ENCODE results near the gene AADAC. TPM values are rescaled to one million over a fixed set of nuclear protein-coding genes. Genes with fewer than 3 reads are reported as not detected.

Gene AADAC
- total RNA-seq, 4 donors from 2014 or later = not detected

DNA sequence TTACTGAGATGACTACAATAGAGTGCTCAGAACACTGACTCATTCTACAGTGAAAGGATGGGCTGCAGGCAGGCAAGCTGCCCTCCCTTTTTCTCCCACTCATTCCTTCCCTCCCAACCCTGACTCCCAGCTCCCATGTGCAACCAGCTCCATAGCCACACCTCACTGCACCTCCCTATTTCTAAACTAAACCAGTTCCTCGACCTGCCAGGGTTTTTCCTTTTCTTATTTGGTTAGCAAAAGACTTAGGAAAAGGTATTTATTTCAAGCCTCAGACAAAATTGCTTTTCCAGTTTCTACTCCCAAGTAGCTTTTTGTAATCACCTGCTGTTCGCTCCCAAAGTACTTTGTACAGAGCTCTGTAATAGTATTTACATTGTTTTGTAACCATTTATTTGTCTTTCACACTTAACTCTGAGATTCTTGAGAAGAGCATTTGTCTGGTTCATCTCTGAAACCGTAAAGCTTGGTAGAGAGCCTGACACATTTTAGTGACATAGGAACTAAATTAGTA, 2.2 kb downstream of the AADAC start:
- WGBS = 43% methylated on average over 3 of the region's 3 CpGs
- TF ChIP-seq POLR2AphosphoS5 (IDR thresholded peaks at IDR 0.05) = no peak
- TF ChIP-seq EP300 (IDR thresholded peaks at IDR 0.05) = no peak
- TF ChIP-seq POLR2A (IDR thresholded peaks at IDR 0.05; ENCODE audit: low read depth) = no peak
- TF ChIP-seq, protein P1, sequence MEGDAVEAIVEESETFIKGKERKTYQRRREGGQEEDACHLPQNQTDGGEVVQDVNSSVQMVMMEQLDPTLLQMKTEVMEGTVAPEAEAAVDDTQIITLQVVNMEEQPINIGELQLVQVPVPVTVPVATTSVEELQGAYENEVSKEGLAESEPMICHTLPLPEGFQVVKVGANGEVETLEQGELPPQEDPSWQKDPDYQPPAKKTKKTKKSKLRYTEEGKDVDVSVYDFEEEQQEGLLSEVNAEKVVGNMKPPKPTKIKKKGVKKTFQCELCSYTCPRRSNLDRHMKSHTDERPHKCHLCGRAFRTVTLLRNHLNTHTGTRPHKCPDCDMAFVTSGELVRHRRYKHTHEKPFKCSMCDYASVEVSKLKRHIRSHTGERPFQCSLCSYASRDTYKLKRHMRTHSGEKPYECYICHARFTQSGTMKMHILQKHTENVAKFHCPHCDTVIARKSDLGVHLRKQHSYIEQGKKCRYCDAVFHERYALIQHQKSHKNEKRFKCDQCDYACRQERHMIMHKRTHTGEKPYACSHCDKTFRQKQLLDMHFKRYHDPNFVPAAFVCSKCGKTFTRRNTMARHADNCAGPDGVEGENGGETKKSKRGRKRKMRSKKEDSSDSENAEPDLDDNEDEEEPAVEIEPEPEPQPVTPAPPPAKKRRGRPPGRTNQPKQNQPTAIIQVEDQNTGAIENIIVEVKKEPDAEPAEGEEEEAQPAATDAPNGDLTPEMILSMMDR (IDR thresholded peaks at IDR 0.05) = no peak
- intact Hi-C loops (cut with DNase I) = no loop called here
- no peaks in the 10 kb centered on the region for H3K27me3 ChIP-seq
- peaks cover 0 to 6% (median 0%) of the 10 kb centered on the region in 4 donors for H3K4me1 ChIP-seq
- no peak overlapping the region for H3K27ac ChIP-seq (replicated peaks in 1 of 4)
- H3K4me3 ChIP-seq = no peak overlapping the region
- no peaks in the 10 kb centered on the region for H3K9me3 ChIP-seq
- no peak for DNase-seq (ENCODE audit: extremely low spot score)
- no peaks in the 10 kb centered on the region for H3K36me3 ChIP-seq

DNA sequence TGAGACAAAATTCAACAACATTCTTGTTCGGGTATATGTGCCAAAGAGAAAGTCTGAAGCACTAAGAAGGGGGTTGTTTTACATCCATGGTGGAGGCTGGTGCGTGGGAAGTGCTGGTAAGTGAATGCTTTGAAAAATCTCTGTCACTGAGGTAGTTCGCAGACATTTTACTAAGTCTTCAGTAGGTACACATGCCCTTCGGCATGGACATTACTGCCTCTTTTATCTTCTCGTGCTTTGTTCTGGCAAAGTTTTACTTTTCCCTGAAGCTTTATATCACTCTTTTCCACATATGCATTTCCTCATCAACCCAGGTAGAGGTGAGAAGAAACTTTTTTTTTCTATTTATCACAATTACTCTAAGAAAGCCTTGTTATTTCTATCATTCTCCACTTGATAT, 3.6 kb downstream of the AADAC start:
- 94% methylated on average over 5 of the region's 5 CpGs for WGBS
- Histone ChIP-seq H3K27ac (replicated peaks in 1 of 4) (no peak overlapping the region), H3K4me3 (no peak overlapping the region), H3K27me3 (no peaks in the 10 kb centered on the region), H3K36me3 (no peaks in the 10 kb centered on the region), H3K9me3 (no peaks in the 10 kb centered on the region), H3K4me1 (peaks cover 0 to 6% (median 0%) of the 10 kb centered on the region in 4 donors)
- intact Hi-C loops (cut with DNase I) = no loop called here
- DNase-seq (ENCODE audit: extremely low spot score) = no peak
- TF ChIP-seq POLR2A (IDR thresholded peaks at IDR 0.05; ENCODE audit: low read depth) = no peak
- TF ChIP-seq POLR2AphosphoS5 (IDR thresholded peaks at IDR 0.05) = no peak
- TF ChIP-seq EP300 (IDR thresholded peaks at IDR 0.05) = no peak
- TF ChIP-seq, protein P1 (IDR thresholded peaks at IDR 0.05) = no peak

DNA sequence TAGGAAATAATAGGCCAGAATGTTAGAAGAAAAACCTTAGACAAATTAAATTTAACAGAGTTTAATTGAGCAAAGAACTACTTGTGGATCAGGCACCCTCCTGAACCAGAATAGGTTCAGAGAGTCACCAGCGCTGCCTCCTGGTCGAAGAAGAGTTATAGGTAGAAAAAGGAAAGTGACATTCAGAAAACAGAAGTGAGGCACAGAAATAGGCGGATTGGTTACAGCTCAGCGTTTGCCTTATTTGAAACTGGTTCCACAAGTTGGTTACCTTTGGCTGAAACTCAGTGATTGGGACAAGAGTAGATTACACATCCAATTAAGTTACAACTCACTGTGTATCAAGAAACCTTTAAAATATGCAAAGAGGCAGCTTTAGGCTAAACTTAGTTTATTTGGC, 4.4 kb downstream of the AADAC start:
- H3K27ac ChIP-seq (replicated peaks in 1 of 4) = no peak overlapping the region
- no peaks in the 10 kb centered on the region for H3K9me3 ChIP-seq
- intact Hi-C loops (cut with DNase I) = no loop called here
- WGBS = 94% methylated on average over 4 of the region's 4 CpGs
- H3K27me3 ChIP-seq = no peaks in the 10 kb centered on the region
- DNase-seq (ENCODE audit: extremely low spot score) = no peak
- peaks cover 0 to 6% (median 0%) of the 10 kb centered on the region in 4 donors for H3K4me1 ChIP-seq
- no peak overlapping the region for H3K4me3 ChIP-seq
- H3K36me3 ChIP-seq = no peaks in the 10 kb centered on the region
- TF ChIP-seq EP300 (IDR thresholded peaks at IDR 0.05) (no peak), POLR2A (IDR thresholded peaks at IDR 0.05; ENCODE audit: low read depth) (no peak), POLR2AphosphoS5 (IDR thresholded peaks at IDR 0.05) (no peak)
- TF ChIP-seq, protein P1 (IDR thresholded peaks at IDR 0.05) = no peak

DNA sequence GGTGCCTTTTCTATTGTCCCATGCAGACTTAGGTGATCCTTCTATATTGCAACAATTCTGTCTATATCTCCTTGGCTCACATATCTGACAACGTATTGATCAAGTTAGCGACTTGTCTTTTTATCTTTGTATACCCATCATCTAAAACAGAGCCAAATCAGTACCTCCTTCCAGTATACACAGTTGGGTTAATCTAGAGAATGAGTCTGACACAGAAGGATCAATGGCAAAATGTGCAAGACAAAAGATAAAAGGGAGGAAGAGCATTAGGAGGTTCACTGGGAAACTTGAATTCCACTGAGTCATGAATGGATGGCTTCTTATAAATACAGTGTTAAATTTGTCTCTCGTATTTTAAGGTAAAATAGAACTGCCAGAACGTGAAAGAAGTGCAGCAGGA, 6.0 kb downstream of the AADAC start:
- 77% methylated on average over 4 of the region's 4 CpGs for WGBS
- H3K27ac ChIP-seq (replicated peaks in 1 of 4) = no peak overlapping the region
- intact Hi-C loops (cut with DNase I) = no loop called here
- no peak for DNase-seq (ENCODE audit: extremely low spot score)
- H3K36me3 ChIP-seq = no peaks in the 10 kb centered on the region
- H3K4me3 ChIP-seq = no peak overlapping the region
- H3K27me3 ChIP-seq = no peaks in the 10 kb centered on the region
- H3K9me3 ChIP-seq = no peaks in the 10 kb centered on the region
- TF ChIP-seq EP300 (IDR thresholded peaks at IDR 0.05) (no peak), POLR2A (IDR thresholded peaks at IDR 0.05; ENCODE audit: low read depth) (no peak), POLR2AphosphoS5 (IDR thresholded peaks at IDR 0.05) (no peak)
- TF ChIP-seq, protein P1 (IDR thresholded peaks at IDR 0.05) = no peak
- peaks cover 0 to 6% (median 0%) of the 10 kb centered on the region in 4 donors for H3K4me1 ChIP-seq

DNA sequence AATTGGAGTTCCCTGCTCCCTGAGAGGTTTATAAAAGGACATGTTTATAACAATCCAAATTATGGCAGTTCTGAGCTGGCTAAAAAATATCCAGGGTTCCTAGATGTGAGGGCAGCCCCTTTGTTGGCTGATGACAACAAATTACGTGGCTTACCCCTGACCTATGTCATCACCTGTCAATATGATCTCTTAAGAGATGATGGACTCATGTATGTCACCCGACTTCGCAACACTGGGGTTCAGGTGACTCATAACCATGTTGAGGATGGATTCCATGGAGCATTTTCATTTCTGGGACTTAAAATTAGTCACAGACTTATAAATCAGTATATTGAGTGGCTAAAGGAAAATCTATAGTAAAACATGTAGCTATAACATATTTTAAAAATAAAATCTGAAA, 13.9 kb downstream of the AADAC start:
- WGBS = 81% methylated on average over 3 of the region's 3 CpGs
- H3K36me3 ChIP-seq = no peaks in the 10 kb centered on the region
- no peak overlapping the region for H3K4me3 ChIP-seq
- H3K4me1 ChIP-seq = no peaks in the 10 kb centered on the region
- intact Hi-C loops (cut with DNase I) = no loop called here
- H3K27ac ChIP-seq (replicated peaks in 1 of 4) = no peak overlapping the region
- H3K27me3 ChIP-seq = no peaks in the 10 kb centered on the region
- no peak for TF ChIP-seq POLR2A (IDR thresholded peaks at IDR 0.05; ENCODE audit: low read depth)
- TF ChIP-seq, protein P1 (IDR thresholded peaks at IDR 0.05) = no peak
- no peak for TF ChIP-seq POLR2AphosphoS5 (IDR thresholded peaks at IDR 0.05)
- no peak for TF ChIP-seq EP300 (IDR thresholded peaks at IDR 0.05)
- peaks cover 0 to 4% (median 0%) of the 10 kb centered on the region in 4 donors for H3K9me3 ChIP-seq
- no peak for DNase-seq (ENCODE audit: extremely low spot score)
